Ishikawa (cell line): ENCODE measurements around the gene LPAR4.

Source experiments
- FOXM1 ChIP-seq: IDR thresholded peaks from 2 replicates; pipeline ENCODE4 v1.6.1; 2012; ENCODE audit warnings: low read depth, borderline replicate concordance
- MAX ChIP-seq: IDR thresholded peaks from 2 replicates; pipeline ENCODE4 v1.6.1; 2012
- RAD21 ChIP-seq: IDR thresholded peaks from 2 replicates; pipeline ENCODE4 v1.6.1; 2012; ENCODE audit warnings: low read depth
- REST ChIP-seq: IDR thresholded peaks from 2 replicates; pipeline ENCODE4 v1.6.1; 2012; ENCODE audit warnings: low read depth, mild to moderate bottlenecking

- TF ChIP-seq FOXM1 (no peak), RAD21 (no peak), MAX (no peak), REST (no peak)
These were observed 7.4 kb downstream of the LPAR4 start for GRCh38 chrX:78754917-78755316.
